ENCODE measurements around the gene RAB35.
A peak's percentile ranks its signal among the peaks of the same experiment; 100 is the strongest.

The RAB35 gene

DNA sequence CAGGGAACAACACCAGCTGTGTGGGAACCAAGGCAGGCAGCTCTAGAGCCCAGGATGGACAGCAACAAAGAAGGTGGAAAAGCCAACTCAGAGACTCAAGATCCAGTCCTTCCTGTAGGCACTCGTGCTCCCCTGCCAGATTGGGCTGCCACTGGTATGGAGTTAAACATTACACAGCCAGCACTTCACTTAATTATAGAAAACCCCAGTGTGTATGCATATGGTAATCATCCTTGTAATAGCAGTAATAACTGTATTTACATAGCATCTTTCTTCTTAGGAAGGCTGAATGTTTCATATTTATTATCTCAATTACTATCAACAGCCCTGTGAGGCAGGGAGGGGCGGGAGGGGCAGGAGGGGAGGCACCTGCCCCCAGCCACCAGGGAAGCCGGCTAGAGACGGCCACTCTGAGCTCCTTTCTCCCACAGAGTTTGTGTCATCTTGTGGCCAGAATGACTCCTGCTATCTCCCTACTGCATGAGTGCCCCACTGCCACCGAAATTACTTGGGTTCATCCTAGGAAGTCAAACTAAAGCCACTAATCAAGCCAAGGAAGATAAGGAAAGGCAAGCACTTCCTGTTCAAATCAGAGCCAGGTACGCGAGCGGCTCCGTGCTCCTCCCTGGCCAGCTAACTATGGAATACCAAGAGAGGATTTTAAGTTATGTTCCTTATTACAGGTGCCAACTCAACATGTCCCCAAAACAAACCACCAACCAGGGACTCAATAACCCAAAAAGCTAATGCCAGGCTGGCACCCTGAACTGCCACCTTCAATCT, 15.7 kb upstream of the RAB35 start:
- no peak for DNase-seq

DNA sequence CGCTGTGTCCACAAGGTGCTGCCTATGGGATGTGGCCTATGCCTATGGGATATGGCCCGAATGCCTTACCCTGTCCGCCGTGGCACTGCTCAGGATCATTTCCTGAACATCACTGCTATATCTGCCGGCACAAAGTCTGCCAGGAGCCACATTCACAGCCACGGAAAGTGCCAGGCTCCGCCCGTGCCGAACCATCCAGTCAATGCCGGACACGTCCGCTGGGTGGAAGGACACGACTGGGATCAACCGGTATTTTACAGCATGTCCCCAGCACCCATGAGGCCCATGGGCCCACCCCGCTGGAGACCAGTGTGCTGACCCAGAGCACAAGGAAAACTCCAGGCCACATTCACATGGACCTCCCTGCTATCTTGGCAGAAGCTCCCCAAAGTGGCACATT, 14.6 kb upstream of the RAB35 start:
- DNase-seq: no peak

DNA sequence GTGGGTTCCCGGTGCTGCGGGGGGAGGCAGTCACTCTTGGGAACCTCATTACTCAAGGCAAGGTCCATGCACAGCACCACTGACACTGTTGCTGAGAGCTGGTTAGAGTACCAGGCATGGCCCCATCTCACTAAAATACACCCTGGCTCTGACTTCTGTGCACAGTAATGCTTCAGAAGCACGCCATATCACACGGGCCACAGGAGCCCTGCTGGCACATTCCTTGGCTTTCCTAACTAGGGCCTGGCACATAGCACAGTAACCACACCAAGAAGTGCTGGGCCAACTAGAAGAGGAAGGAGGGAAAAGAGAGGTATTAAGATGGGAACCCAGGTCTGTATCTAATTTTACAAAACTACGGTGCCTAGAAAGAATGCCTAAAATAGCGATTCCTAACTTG, 13.5 kb upstream of the RAB35 start:
- no peak for DNase-seq

DNA sequence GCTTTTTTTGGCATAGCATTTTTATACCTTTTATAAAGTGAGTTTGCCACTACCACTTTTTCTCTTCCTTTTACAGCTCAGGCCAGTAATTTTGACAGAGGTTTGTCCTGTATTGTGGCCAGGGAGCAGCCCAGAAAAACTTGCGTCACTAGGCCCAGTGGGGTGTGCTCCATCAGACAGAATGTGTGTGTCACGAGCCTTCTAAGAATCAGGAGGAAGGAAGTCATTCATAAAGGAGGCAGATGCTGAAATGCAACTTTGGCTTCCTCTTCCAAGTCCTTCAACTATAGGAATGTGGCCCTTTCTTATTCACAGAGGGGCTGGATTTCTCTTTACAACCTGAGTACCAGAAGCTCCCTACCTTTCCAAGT, 10.1 kb upstream of the RAB35 start:
- no peak for DNase-seq

DNA sequence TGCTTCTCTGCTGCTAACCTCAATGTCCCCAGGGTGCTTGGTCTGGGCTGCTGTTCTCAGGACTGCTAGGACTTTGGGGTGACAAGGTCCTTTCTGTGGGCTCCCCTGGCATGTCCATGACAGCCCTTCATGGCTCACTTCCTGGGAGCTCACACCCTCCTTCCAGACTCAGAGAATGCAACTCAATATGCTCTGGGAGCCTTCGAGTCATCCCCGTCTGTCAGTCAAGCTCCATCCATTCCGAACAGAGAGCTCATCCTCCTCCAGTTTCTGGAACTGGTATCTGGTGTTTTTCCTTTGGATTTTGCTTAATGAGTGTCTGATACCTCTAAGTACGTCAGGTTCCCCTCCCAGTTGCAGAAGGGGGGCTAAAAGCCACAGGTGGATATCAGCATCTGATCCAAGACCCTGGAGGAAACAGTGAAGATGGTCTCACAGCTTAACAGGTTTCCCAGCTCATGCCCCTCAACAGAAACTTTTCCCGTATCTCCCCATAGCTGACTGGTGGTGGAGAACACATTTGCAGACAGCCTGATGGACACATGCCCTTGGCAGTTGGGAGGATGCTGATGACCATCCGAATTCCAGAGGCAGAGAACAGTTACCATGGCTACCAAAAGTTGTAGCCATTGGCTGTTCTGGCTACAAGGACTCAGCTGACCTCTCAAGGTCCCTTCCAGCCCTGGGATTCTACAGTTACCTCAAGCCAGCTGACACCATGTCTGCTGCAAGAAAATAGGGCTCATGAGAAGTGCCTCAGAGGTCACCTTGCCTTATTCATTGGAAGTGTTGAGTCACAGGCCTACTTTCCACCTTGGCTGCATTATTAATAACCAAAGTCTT, 9.5 kb upstream of the RAB35 start:
- no peak for DNase-seq

DNA sequence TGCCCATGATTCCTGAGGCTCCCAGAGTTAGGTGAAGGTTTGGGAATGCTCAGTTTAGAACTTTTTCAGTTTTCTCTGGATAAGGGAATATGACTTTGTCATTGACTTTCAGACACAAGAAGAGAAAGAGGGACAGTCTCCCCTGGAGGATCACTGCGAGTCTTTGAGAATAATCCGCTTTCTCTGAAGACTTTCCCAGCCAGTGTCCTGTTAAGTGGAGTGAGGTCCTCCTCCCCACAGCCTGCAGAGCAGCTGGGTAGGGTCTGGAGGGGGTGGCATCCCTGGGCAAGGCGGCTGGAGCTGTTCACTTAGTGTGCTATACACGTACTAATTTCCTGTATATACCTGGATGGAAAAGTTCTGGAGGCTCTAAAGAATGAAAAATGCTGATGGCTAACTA, 8.5 kb upstream of the RAB35 start:
- DNase-seq: no peak

DNA sequence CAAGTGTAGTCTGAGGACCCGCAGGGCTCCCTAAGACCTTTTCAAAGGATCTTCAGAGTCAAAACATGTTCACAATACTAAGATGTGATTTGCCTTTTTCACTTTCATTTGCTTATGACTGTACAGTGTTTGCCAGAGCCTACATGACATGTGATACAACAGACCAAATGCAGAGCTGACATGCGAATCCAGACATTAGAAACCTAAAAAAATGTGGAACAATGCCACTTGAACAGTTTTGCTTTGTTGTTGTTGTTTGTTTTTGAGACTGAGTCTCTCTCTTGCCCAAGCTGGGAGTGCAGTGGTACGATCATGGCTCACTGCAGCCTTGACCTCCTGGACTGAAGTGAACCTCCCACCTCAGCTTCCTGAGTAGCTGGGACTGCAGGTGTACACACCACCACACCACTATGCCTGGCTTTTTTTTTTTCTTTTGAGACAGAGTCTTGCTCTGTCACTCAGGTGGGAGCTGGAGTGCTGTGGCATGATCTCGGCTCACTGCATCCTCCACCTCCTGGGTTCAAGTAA, 5.3 kb upstream of the RAB35 start:
- DNase-seq: no peak

DNA sequence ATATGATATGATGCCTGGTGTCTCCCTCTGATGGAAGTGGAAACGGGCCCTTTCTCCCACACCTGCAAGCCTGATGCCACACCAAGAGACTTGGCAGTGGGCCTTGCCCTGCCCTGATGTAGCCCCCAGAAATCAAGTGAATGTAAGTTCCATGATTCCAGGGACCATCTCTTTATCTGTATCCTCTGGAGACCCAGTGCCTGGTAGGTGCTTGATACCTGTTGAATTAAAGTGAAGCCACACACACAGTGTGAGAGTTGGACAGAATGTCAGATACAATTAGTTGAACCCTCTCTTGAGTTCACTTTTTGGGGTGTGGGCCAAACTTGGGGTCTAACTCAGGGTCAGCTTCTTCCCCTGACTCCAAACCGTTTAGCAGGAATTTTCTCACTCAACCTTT, 4.8 kb upstream of the RAB35 start:
- DNase-seq: no peak

DNA sequence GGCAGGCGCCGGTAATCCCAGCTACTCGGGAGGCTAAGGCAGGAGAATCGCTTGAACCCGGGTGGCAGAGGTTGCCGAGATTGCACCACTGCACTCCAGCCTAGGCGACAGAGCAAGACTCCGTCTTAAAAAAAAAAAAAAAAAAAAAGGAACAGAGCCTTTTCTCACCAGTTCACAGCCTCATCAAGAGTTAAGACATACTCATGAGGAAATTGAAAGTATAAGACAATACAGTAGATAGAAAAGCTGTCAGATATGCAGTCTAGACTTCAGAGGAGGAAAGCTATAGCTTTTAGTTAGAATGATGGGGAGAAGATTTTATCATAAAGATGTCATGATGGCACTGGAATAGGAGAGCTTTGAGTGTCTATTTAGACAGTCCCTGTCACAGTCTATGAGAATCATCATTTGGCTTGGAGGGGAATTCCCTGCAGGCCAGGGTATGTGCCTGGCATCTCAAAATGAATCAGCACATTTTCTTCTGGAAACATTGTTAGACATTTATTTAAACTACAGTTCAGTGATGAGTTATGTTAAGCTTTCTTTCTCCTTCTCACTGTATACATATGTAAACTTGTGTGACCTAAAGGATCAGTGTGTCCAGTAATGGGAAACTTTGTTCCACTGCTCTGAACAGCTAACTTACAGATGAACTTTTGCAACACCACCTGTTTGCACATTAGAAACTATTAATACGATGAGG, 2.9 kb upstream of the RAB35 start:
- DNase-seq: peak; percentile 41

DNA sequence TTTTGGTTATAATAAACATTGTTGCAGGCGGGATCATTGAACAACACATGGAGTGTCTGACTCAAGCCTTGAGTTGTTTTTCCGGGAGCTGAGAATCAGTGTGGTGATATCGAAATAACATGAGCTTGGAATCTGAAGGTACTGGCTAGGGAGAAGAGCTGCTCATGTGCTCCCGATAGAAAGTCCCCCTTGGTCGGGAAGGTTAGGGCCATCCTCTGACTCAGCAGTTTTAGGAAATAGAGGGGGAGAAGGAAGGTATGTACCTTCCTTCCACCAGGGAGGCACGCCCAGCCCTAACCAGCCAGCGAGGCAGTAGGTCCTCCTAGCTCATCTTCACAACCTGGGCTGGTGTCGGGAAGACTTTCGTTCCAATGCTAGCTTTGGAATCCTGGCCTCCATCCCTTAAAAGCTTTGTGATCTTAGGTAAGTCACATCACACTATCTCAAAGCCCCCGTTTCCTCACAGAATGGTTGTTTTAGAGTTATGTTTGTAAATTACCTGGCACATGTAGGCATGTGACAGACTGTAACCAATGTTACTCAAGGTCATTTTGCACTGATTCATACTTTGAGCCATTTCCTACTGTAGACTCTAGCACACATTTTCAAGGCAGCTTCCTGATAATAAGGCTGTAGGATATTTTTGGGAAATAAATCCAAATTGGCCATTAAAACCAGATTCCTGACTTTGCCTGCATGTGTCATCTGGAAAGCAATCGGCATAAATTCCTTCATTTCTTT, 1.9 kb upstream of the RAB35 start:
- DNase-seq: peak; percentile 69

DNA sequence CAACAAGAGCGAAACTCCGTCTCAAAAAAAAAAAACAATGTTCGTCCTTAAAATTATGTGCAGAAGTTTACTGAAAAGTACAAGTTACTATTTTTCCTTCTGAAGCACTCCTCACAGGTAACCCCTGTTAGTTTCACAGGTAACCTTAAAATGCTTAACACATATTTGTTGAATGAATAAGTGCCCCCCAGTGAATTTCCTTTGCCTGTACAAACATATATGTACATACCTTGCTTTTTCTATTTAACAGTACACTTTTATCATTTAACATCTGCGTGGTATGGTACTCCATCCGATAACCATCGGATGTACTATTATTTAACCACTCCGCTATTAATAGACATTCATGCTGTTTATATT, 1.4 kb upstream of the RAB35 start:
- DNase-seq: no peak

DNA sequence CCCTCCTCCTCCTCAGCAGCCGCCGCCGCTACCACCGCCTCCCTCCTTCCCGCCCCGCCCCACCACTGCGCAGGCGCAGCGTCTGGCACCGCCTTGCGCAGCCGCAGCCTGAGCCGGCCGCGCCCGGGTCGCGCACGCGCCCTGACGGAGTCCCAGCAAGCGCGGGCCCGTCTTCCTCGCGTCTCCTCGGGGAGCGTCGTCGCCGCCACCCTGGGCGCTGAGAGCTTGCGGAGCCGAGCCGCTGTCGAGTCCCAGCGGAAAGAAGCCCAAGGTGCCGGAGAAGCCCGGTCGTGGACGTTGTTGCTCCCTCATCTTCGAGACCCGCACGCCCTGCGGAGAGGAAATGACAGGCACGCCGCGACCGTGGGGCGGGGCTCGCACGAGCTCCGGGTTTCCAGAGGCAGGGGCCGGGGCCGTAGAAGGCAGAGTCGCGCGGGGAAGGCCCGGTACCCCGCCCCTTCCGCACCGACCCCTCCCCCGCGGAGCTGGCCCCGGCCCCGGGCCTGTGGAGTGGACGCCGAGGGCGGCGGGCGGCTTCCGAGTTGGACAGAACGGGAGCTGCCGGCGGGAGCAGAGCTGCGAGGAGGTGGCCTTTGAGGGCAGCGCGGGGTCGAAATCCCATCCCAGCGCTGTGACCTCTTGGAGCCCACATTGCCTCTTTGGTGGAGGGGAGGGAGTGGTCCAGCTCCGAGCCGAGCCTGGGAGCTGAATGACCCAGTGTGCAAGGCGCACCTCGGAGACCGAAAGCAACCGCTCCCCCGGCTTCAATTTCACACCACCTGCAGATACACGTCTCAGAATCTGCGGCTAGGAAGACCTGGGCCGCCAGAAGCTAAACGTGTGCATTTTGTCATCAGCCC, 469 bp upstream of the RAB35 start:
- DNase-seq: peak; percentile 92

DNA sequence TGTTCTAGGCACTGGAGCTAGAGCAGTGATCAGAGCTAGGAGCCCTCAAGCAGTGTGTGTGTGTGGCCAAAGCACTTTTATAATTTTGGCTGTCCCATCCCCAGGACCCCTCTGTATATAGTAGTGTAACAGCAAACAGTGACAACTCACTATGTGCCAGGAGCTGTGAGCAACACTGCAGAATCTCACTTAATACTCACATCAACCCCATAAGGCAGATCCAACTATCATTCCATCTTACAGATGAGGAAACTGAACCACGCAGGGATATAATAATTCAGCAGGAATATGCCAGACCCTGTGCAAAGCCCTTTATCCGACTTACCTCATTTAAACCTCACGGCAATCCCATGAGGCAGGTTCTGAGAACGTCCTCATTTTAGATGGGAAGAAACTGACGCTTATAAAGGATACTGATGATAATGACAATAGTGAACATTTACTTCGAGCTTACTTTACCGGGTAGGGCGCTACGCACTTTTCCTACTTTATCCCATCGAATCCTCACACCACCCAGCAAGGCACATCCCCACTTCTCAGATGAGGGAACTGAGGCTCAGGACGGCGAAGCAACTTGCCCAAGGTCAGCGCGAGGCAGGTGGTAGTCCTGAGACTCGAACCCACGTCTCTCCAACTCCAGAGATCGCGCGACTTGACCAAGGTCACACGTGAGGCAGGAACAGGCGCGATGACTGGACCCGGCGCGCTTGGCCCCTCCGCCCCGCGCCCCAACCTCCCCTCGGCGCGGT, 687 bp downstream of the RAB35 start:
- DNase-seq: peak; percentile 36

DNA sequence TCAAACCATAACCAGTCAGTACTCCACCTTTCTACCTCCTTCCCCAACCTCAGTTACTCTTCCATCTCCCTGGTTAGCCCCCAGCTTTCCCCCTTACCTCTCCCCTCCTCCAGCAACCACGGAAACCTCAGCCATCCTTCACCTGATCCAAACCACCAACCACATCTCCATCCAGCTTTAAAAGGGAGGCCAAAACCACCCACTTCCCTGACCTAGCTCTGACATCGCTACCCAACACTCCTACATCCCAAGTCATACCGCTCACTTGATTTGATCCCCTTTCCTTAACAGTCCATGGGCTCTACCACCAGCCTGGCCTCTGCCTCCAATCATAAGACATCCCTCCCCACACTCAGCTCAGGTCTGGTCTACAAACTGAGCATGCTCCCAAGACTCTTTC, 1.5 kb downstream of the RAB35 start:
- DNase-seq: no peak

DNA sequence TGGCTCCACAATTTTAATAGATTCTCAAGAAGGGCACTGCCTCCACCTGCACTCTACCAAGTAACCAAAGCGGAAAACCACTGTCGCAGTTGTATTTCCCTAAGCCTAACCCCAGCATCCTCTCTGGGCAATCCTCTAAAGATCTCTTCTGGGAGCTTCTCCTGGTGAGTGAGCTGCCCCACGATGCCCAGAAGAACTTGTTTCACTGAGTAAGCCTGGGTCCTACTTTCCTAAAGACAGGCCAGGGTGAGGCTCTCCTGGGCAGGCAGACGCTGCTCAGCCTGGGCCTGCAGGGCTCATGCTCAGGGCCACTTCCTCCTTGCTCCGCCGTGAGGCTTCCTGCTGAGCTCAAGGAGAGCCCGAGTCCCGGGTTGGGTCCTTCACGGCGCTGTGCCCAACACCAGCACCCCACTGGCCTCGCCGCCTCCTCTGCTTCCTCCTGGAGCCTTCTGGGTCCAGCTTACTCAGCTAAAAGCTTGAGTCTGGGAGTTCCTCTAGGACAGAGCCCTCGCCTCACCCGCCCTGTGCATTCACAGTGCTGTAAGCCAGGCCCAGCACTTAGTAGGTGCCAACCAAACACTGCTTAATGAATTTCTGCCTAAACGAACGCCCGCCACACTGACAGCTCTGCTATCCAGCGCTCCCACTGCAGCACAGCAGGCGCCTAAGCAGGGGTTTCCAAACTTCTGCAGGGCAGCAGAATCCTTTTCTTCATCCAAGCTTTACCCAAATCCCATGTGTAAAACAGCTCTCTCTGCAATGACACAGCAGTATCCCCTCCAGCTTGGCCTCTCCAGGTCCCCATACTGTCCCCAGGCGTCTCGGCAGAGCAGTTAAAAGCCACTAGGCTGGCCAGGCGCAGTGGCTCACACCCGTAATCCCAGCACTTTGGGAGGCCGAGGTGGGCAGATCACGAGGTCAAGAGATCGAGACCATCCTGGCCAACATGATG, 5.7 kb downstream of the RAB35 start:
- no peak for DNase-seq

DNA sequence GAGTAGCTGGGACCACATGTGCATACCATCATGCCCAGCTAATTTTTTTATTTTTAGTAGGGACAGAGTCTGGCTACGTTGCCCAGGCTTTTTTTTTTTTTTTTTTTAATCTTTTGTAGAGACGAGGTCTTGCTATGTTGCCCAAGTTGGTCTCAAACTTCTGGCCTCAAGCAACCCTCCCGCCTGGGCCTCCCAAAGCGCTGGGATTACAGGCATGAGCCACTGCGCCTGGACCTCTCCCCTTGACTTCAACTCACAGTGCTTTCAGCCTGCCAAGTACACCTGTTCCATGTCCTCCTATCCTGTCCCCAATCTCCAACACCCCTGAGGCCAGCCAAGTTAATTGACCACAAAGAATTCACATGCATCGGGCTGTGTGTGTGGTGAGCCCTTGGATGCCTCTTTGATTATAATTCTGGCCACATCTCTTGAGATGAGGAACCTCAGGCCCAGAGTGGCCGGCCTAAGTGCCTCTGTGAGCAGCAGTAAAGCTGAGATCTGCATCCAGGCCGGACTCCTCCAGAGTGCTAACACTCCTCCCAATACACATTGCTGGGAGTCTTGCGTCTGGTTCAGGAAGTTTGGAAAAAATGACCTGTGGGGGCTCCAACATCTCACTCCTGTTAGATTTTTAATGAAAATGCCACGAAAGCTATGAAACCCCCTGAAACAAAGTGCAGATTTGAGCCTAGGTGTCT, 6.8 kb downstream of the RAB35 start:
- no peak for DNase-seq

DNA sequence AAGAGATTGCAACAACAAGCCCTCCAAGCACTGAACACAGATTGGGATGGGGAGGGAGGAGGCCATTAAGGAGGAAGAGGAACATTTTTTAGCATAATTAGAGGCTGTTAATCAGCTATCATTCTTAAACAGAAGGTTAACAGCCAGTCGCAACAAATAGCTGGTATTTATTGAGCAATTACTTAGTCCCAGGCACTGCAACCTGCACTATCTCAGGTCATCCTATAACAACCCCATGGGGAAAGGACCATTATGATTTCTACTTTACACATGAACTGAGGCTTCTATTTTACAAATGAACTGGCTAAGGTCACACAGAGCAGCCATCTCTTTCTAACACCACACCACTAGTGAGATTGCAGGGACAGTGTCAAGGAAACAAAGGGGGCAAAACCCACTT, 10.4 kb downstream of the RAB35 start:
- DNase-seq: no peak

DNA sequence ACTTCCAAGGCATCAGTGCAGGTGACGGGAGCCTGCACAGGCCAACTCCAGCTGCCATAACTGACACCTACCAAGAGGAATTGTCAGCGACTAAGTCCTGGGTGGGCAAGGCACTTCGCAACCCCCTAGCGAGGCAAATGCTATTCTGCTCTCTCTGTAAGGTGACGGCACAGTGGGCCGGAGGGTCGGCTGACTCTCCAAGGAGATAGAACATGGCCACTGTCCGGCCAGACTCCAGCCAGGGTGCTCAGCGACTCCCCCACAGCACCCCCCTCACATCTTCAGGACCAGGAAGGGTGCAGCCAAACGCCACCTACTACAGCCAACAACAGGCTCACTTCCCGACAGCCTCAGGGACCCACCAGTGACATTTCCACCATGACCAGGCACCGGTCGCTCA, 13.2 kb downstream of the RAB35 start:
- DNase-seq: no peak

DNA sequence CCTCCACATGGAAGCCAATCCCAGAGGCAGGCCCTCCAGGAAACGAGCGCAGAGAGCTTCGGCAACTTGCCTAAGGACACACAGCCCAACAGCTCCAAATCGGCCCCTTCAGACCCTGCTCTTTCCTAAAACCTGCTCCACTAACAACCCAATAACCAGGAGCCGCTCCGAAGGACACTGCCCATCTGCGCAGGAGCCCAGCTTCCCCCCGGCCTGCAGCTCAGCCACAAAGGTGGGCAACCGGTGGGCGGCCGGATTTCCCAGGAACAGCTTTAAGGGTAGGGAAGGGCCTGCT, 13.6 kb downstream of the RAB35 start:
- DNase-seq: no peak

Data from fibroblast of skin of right quadriceps (primary cell).